Ascending aorta (tissue), 2 donors: ENCODE results near the gene SUPV3L1. TPM values are rescaled to one million over a fixed set of nuclear protein-coding genes. Genes with fewer than 3 reads are reported as not detected.

Source experiments
- DNase-seq, 2 donors: peaks; one replicate each; pipeline ENCODE4 v3.0.0-alpha.2; 2019; ENCODE audit warnings: low spot score in 2 of 2
- H3K27ac ChIP-seq, 2 donors: fragments of 200-600 bp; sonication (generic); one replicate each; pipeline ENCODE4 v1.5.1; 2016 to 2017; ENCODE audit warnings: mild to moderate bottlenecking in 1 of 2
- H3K27me3 ChIP-seq: fragments of 200-600 bp; sonication (generic); one replicate; pipeline ENCODE4 v1.5.1; 2017
- H3K36me3 ChIP-seq, 2 donors: fragments of 200-600 bp; sonication (generic); one replicate each; pipeline ENCODE4 v1.5.1; 2016
- H3K4me1 ChIP-seq, 2 donors: fragments of 200-600 bp; sonication (generic); one replicate each; pipeline ENCODE4 v1.5.1; 2016 to 2017; ENCODE audit warnings: mild to moderate bottlenecking in 1 of 2
- H3K4me3 ChIP-seq, 2 donors: fragments of 200-600 bp; sonication (generic); one replicate each; pipeline ENCODE4 v1.5.1; 2016 to 2017; ENCODE audit warnings: mild to moderate bottlenecking in 1 of 2
- H3K9me3 ChIP-seq, 2 donors: fragments of 200-600 bp; sonication (generic); one replicate each; pipeline ENCODE4 v1.5.1; 2016
- CTCF ChIP-seq, 3 experiments: fragments of 200-600 bp in 2 of 3; fragments of 450-650 bp in 1 of 3; sonication (generic) in 2 of 3; IDR thresholded peaks; one replicate each; pipeline ENCODE4 v1.5.1; 2016 to 2019; ENCODE audit warnings: antibody characterized with exemption in 3 of 3, mild to moderate bottlenecking in 1 of 3, moderate library complexity in 1 of 3
- intact Hi-C: fragments of 100-400 bp; cut with DNase I; formaldehyde crosslinking; loops from one replicate; pipeline ENCODE4 v1.15.1; 2023
- total RNA-seq: library from RNA; depleted of rRNA; stranded (reverse); fragments of >200 nt; gene quantifications from one replicate; pipeline ENCODE4 v1.1.0, GENCODE V29; 2016

SUPV3L1 gene
- total RNA-seq, 1 donor from 2014 or later: 4.6 TPM

- H3K4me3 ChIP-seq: no peak overlapping the region
- no peaks in the 10 kb centered on the region for H3K9me3 ChIP-seq
- no peak overlapping the region for H3K27ac ChIP-seq
- no peaks in the 10 kb centered on the region for H3K27me3 ChIP-seq
- no peak for TF ChIP-seq CTCF (IDR thresholded peaks at IDR 0.05)
- DNase-seq: no peak
- no peaks in the 10 kb centered on the region for H3K4me1 ChIP-seq
- intact Hi-C loops: no loop called here
- no peaks in the 10 kb centered on the region for H3K36me3 ChIP-seq
Measured at GRCh38 chr10:69230128-69230527, 50.1 kb downstream of the SUPV3L1 start.

- no peak for DNase-seq
- no peak for TF ChIP-seq CTCF (IDR thresholded peaks at IDR 0.05)
Measured at GRCh38 chr10:69232252-69232651, 52.2 kb downstream of the SUPV3L1 start.

GRCh38 chr10:69232736-69233480 is 52.9 kb downstream of the SUPV3L1 start:
- no peaks in the 10 kb centered on the region for H3K27me3 ChIP-seq
- H3K27ac ChIP-seq: no peak overlapping the region
- no peaks in the 10 kb centered on the region for H3K9me3 ChIP-seq
- intact Hi-C loops: no loop called here
- DNase-seq: no peak
- no peaks in the 10 kb centered on the region for H3K36me3 ChIP-seq
- H3K4me1 ChIP-seq: peaks cover 2 to 3% of the 10 kb centered on the region in 2 donors
- no peak for TF ChIP-seq CTCF (IDR thresholded peaks at IDR 0.05)
- H3K4me3 ChIP-seq: no peak overlapping the region

More at GRCh38 chr10:69232252-69232651, 52.2 kb downstream of the SUPV3L1 start:
- Histone ChIP-seq H3K4me3 (no peak overlapping the region), H3K36me3 (no peaks in the 10 kb centered on the region), H3K9me3 (no peaks in the 10 kb centered on the region), H3K4me1 (no peaks in the 10 kb centered on the region), H3K27ac (no peak overlapping the region), H3K27me3 (no peaks in the 10 kb centered on the region)
- intact Hi-C loops: no loop called here

- no peaks in the 10 kb centered on the region for H3K27me3 ChIP-seq
- H3K27ac ChIP-seq: no peak overlapping the region
- intact Hi-C loops: no loop called here
- H3K36me3 ChIP-seq: no peaks in the 10 kb centered on the region
- no peak for DNase-seq
- H3K4me3 ChIP-seq: no peak overlapping the region
- TF ChIP-seq CTCF (IDR thresholded peaks at IDR 0.05): no peak
- H3K4me1 ChIP-seq: peaks cover 3 to 6% of the 10 kb centered on the region in 2 donors
- no peaks in the 10 kb centered on the region for H3K9me3 ChIP-seq
Measured at GRCh38 chr10:69234447-69234846, 54.4 kb downstream of the SUPV3L1 start.

GRCh38 chr10:69237528-69238159 is 57.6 kb downstream of the SUPV3L1 start:
- Histone ChIP-seq H3K36me3 (no peaks in the 10 kb centered on the region), H3K27me3 (no peaks in the 10 kb centered on the region), H3K9me3 (no peaks in the 10 kb centered on the region), H3K27ac (no peak overlapping the region), H3K4me1 (peaks cover 3 to 13% of the 10 kb centered on the region in 2 donors), H3K4me3 (no peak overlapping the region)
- peak; percentile 89 to 95 (median 91) for TF ChIP-seq CTCF (IDR thresholded peaks at IDR 0.05)
- intact Hi-C loops: loop anchor here (1.0 to 5.0 kb wide), 5 partner anchors 81 to 271 kb away; no protein-coding TSS in a partner anchor
- DNase-seq: peak; percentile 40 to 90
